ENCODE data around the gene DOCK10.

DNA sequence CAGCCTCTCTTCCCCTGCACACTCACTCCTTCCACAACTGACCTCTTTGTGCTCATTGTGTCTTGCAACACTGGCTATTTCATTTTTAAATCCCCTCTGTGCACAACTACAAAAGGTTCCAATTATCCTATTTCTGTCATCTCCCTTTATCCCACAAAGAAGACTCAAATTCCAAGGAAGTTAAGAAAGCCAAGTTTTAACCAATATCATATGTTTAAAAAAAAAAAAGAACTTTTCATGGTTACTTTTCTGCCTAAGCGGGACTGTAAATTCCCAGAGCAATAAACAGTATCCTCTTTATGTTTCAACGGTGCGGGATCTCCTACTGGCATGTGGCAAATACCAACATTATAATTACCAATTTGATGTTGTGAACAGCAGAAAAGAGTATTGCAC, 83.8 kb downstream of the DOCK10 start:
- TF ChIP-seq, protein P1, sequence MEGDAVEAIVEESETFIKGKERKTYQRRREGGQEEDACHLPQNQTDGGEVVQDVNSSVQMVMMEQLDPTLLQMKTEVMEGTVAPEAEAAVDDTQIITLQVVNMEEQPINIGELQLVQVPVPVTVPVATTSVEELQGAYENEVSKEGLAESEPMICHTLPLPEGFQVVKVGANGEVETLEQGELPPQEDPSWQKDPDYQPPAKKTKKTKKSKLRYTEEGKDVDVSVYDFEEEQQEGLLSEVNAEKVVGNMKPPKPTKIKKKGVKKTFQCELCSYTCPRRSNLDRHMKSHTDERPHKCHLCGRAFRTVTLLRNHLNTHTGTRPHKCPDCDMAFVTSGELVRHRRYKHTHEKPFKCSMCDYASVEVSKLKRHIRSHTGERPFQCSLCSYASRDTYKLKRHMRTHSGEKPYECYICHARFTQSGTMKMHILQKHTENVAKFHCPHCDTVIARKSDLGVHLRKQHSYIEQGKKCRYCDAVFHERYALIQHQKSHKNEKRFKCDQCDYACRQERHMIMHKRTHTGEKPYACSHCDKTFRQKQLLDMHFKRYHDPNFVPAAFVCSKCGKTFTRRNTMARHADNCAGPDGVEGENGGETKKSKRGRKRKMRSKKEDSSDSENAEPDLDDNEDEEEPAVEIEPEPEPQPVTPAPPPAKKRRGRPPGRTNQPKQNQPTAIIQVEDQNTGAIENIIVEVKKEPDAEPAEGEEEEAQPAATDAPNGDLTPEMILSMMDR (optimal IDR thresholded peaks at IDR 0.05 in 1 of 3, IDR thresholded peaks at IDR 0.05 in 1 of 3, conservative IDR thresholded peaks at IDR 0.05 in 1 of 3; ENCODE audit: extremely low read depth in 1 of 3, insufficient read depth in 2 of 3, low read length in 3 of 3), result no peak
- TF ChIP-seq EZH2 (IDR thresholded peaks at IDR 0.05; ENCODE audit: low read length), result no peak
